SK-N-MC (cell line): ENCODE measurements around the gene C9orf152.

Experiments used
- EZH2 ChIP-seq: fragments of 200-600 bp; sonication (generic); IDR thresholded peaks from one replicate; pipeline ENCODE4 v1.6.1; 2017; ENCODE audit warnings: antibody characterized with exemption
- FOXP2 ChIP-seq: optimal IDR thresholded peaks from 2 replicates; pipeline ENCODE3; 2011; ENCODE audit warnings: mild to moderate bottlenecking, moderate library complexity; ENCODE audit not compliant: insufficient read depth; ENCODE audit errors: extremely low read length, control extremely low read depth
- POLR2AphosphoS5 ChIP-seq: IDR thresholded peaks from 2 replicates; pipeline ENCODE4 v1.6.1; 2012; ENCODE audit warnings: mild to moderate bottlenecking, low read depth, low read length, borderline replicate concordance

GRCh38 chr9:110257097-110257841, 49.3 kb upstream of the C9orf152 start:
- TF ChIP-seq EZH2 (no peak), POLR2AphosphoS5 (no peak), FOXP2 (no peak)
